ENCODE results near the gene HMGB4. TPM values are rescaled to one million over a fixed set of nuclear protein-coding genes. Genes with fewer than 3 reads are reported as not detected.

HMGB4 gene
- total and polyA plus RNA-seq, 9 of the 15 experiments (the other 6 are each of a cell fraction or from before 2014, with no cell fraction given): not detected

DNA sequence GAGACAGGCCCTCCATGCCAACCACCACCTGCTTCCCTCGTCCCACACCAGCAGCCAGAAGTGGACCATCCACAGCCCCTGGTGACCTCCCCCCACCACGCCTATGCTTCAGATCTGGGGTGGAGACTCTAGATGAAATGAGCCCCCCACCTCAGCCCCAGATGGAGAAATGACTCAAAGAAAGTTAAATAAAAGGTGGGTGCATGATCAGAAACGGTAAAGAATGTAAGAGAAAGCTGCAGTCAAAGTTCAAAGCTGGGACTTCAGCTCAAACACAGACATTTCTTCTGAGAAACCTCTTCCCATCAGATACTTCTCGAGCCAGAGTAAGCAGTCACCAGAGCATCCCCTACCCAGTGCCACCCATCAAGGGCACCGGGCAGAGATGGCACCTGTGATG, 43.1 kb upstream of the HMGB4 start (continued):
- TF ChIP-seq, protein P1, sequence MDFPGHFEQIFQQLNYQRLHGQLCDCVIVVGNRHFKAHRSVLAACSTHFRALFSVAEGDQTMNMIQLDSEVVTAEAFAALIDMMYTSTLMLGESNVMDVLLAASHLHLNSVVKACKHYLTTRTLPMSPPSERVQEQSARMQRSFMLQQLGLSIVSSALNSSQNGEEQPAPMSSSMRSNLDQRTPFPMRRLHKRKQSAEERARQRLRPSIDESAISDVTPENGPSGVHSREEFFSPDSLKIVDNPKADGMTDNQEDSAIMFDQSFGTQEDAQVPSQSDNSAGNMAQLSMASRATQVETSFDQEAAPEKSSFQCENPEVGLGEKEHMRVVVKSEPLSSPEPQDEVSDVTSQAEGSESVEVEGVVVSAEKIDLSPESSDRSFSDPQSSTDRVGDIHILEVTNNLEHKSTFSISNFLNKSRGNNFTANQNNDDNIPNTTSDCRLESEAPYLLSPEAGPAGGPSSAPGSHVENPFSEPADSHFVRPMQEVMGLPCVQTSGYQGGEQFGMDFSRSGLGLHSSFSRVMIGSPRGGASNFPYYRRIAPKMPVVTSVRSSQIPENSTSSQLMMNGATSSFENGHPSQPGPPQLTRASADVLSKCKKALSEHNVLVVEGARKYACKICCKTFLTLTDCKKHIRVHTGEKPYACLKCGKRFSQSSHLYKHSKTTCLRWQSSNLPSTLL (IDR thresholded peaks at IDR 0.05): no peak

DNA sequence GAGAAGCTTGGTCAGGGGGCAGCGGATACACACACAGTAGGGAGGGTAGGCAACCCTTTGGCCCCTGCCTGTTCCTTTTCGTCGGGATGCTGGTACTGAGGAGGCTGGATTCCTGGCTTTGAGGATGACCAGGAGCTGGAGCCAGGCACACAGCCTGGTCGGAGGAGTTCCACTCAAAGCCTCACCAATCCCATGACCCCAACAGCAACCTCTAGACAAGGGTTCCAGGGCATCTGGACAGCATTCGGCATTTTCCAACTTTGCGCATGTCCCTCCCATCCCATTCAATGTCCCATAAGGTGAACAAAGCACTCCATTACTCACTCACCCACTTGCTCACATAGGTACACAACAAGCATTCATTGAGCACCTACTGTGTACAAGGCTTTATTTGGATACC, 42.6 kb upstream of the HMGB4 start:
- ATAC-seq (no peak), FAIRE-seq (no peak), DNase-seq (ENCODE audit: extremely low read depth in 1 of 4, low spot score in 3 of 4) (no peak)
- no peaks in the 10 kb centered on the region for H3K9me1 ChIP-seq (ENCODE audit: control insufficient read depth, insufficient read depth, low read length)
- TF ChIP-seq ARNT (IDR thresholded peaks at IDR 0.05) (no peak), ZKSCAN8 (CRISPR knock-in tag; IDR thresholded peaks at IDR 0.05) (peak; percentile 26; the same call in 1 of the 2 replicates)
- in situ Hi-C loops (cut with MboI): no loop called here
- H3K4me2 ChIP-seq (ENCODE audit: insufficient read depth, low read length): no peak overlapping the region
- intact Hi-C loops (cut with micrococcal nuclease): no loop called here
- no peak overlapping the region for H3K27ac ChIP-seq (ENCODE audit: extremely low read depth, low read depth, low read length)
- H3K9ac ChIP-seq (ENCODE audit: insufficient read depth in 1 of 2, low read depth in 2 of 2, low read length in 2 of 2): no peak overlapping the region
- POLR2A ChIA-PET: no interaction called here
- H3K79me2 ChIP-seq (ENCODE audit: control insufficient read depth, insufficient read depth, low read length): no peaks in the 10 kb centered on the region
- H3K9me3 ChIP-seq (replicated peaks; ENCODE audit: control insufficient read depth, insufficient read depth, low read depth, low read length): no peaks in the 10 kb centered on the region; the same call in 1 of the 2 replicates
- H2AFZ ChIP-seq (ENCODE audit: low read depth, low read length): no peak overlapping the region
- BruUV-seq (replicated peaks): no TSS peak
- H3K27me3 ChIP-seq (ENCODE audit: control insufficient read depth in 2 of 2, insufficient read depth in 2 of 2, low read length in 2 of 2): peaks cover 0 to 6% of the 10 kb centered on the region in 2 experiments; a peak in 2 of 5 replicates
- WGBS (ENCODE audit: insufficient coverage, low coverage, missing lambda C conversion rate): 0% methylated on average over 6 of the region's 6 CpGs
- no peaks in the 10 kb centered on the region for H3K4me1 ChIP-seq (replicated peaks in 1 of 2; ENCODE audit: control insufficient read depth in 2 of 2, insufficient read depth in 2 of 2, low read length in 2 of 2)
- no peaks in the 10 kb centered on the region; the same call in 1 of the 2 replicates for H4K20me1 ChIP-seq (replicated peaks; ENCODE audit: control insufficient read depth, insufficient read depth, low read length)
- CTCF ChIA-PET (ENCODE audit: low intra/inter-chr PET ratio): no interaction called here
- H3K4me3 ChIP-seq: no peak overlapping the region
- H3K36me3 ChIP-seq (ENCODE audit: control insufficient read depth, insufficient read depth, low read length): no peaks in the 10 kb centered on the region

Data from K562 (cell line).